Loucy (cell line): ENCODE results near the gene GPBAR1.

Experiments used
- EZH2phosphoT487 ChIP-seq: fragments of 200-600 bp; IDR thresholded peaks from 2 replicates; pipeline ENCODE4 v1.6.1; 2018; ENCODE audit warnings: antibody characterized with exemption, mild to moderate bottlenecking, moderate library complexity, borderline replicate concordance
- TF ChIP-seq, protein P1 (sequence below): fragments of 200-600 bp; sonication (generic); conservative IDR thresholded peaks from 2 replicates; pipeline ENCODE4 v1.5.1; 2014; ENCODE audit warnings: mild to moderate bottlenecking, antibody characterized with exemption, low read length

DNA sequence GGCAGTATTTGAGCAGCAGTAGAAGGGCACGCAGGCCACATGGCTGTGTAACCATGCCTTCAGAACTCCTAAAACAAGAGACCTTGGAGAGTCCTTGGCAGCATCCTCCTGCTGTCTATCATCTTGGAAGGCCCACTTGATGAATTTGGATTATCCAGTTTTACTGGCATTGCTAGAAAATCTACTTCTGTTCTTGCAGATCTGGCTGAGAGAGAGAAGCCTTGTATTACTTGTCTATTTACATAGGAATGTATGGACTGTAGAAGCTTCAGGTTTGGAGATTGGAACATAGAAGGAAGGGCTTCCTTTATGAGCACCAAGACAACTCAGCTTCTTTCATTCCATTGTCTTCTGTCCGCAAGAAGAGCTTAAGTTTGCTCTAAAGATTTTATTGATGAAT is 16.1 kb upstream of the GPBAR1 start:
- TF ChIP-seq, protein P1, sequence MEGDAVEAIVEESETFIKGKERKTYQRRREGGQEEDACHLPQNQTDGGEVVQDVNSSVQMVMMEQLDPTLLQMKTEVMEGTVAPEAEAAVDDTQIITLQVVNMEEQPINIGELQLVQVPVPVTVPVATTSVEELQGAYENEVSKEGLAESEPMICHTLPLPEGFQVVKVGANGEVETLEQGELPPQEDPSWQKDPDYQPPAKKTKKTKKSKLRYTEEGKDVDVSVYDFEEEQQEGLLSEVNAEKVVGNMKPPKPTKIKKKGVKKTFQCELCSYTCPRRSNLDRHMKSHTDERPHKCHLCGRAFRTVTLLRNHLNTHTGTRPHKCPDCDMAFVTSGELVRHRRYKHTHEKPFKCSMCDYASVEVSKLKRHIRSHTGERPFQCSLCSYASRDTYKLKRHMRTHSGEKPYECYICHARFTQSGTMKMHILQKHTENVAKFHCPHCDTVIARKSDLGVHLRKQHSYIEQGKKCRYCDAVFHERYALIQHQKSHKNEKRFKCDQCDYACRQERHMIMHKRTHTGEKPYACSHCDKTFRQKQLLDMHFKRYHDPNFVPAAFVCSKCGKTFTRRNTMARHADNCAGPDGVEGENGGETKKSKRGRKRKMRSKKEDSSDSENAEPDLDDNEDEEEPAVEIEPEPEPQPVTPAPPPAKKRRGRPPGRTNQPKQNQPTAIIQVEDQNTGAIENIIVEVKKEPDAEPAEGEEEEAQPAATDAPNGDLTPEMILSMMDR = no peak
- no peak for TF ChIP-seq EZH2phosphoT487
